IMR-90 (cell line): ENCODE results near the gene BDH1.

ENCODE experiments used
- MXI1 ChIP-seq: IDR thresholded peaks from 2 replicates; pipeline ENCODE4 v1.6.1; 2012; ENCODE audit warnings: low read depth, mild to moderate bottlenecking, low read length, moderate library complexity, borderline replicate concordance
- POLR2A ChIP-seq: IDR thresholded peaks from 2 replicates; pipeline ENCODE4 v1.6.1; 2012; ENCODE audit warnings: mild to moderate bottlenecking, low read depth, low read length
- RAD21 ChIP-seq: IDR thresholded peaks from 2 replicates; pipeline ENCODE4 v1.6.1; 2012; ENCODE audit warnings: low read length, improper control_type of control experiment
- RFX5 ChIP-seq: IDR thresholded peaks from 2 replicates; pipeline ENCODE4 v1.8.0; 2012; ENCODE audit warnings: low read depth, mild to moderate bottlenecking, low read length, moderate library complexity
- TF ChIP-seq, protein P1 (sequence below): conservative IDR thresholded peaks from 2 replicates; pipeline ENCODE4 v1.5.1; 2012; ENCODE audit warnings: mild to moderate bottlenecking, low read depth, low read length, improper control_type of control experiment
- TF ChIP-seq, protein P2 (sequence below): fragments of 150-350 bp; IDR thresholded peaks from 2 replicates; pipeline ENCODE4 v1.6.1; 2016; ENCODE audit warnings: low read depth, mild to moderate bottlenecking, low read length, moderate library complexity, borderline replicate concordance
- TF ChIP-seq, protein P3 (sequence below): fragments of 150-350 bp; IDR thresholded peaks from 2 replicates; pipeline ENCODE4 v1.6.1; 2017; ENCODE audit warnings: mild to moderate bottlenecking, antibody characterized with exemption, low read length, low read depth

DNA sequence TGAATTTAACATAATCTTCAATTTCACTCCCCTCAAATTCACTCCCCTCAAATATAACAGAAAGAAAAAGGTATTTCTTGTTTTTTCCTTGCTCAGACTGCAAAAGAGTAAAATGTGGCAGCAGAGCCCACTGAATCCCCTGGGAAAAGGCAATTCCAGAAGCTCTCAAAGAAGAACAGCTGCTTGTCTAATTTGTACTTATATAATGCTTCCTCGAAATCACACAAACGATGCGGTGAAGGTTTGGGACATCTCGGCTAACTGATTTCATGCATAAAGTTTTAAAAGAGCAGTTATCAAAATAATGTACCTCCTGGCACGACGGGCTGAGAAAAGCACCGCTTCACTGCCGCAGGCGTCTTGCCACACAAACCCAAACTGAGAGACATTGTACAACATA lies 10.7 kb downstream of the BDH1 start:
- TF ChIP-seq, protein P1, sequence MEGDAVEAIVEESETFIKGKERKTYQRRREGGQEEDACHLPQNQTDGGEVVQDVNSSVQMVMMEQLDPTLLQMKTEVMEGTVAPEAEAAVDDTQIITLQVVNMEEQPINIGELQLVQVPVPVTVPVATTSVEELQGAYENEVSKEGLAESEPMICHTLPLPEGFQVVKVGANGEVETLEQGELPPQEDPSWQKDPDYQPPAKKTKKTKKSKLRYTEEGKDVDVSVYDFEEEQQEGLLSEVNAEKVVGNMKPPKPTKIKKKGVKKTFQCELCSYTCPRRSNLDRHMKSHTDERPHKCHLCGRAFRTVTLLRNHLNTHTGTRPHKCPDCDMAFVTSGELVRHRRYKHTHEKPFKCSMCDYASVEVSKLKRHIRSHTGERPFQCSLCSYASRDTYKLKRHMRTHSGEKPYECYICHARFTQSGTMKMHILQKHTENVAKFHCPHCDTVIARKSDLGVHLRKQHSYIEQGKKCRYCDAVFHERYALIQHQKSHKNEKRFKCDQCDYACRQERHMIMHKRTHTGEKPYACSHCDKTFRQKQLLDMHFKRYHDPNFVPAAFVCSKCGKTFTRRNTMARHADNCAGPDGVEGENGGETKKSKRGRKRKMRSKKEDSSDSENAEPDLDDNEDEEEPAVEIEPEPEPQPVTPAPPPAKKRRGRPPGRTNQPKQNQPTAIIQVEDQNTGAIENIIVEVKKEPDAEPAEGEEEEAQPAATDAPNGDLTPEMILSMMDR = no peak
- TF ChIP-seq RAD21 = no peak
- TF ChIP-seq RFX5 = no peak
- no peak for TF ChIP-seq MXI1
- TF ChIP-seq, protein P2, sequence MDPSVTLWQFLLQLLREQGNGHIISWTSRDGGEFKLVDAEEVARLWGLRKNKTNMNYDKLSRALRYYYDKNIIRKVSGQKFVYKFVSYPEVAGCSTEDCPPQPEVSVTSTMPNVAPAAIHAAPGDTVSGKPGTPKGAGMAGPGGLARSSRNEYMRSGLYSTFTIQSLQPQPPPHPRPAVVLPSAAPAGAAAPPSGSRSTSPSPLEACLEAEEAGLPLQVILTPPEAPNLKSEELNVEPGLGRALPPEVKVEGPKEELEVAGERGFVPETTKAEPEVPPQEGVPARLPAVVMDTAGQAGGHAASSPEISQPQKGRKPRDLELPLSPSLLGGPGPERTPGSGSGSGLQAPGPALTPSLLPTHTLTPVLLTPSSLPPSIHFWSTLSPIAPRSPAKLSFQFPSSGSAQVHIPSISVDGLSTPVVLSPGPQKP = no peak
- no peak for TF ChIP-seq POLR2A
- TF ChIP-seq, protein P3, sequence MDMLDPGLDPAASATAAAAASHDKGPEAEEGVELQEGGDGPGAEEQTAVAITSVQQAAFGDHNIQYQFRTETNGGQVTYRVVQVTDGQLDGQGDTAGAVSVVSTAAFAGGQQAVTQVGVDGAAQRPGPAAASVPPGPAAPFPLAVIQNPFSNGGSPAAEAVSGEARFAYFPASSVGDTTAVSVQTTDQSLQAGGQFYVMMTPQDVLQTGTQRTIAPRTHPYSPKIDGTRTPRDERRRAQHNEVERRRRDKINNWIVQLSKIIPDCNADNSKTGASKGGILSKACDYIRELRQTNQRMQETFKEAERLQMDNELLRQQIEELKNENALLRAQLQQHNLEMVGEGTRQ = no peak
